Body of pancreas (tissue), 4 donors: Measurements from ENCODE around the gene SKAP2.

Experiments used
- CTCF ChIP-seq, 7 experiments: fragments of 450-650 bp in 4 of 7; fragments of 200-600 bp in 3 of 7; sonication (generic) in 3 of 7; IDR thresholded peaks; one replicate each; pipeline ENCODE4 v1.5.1; 2016 to 2019; ENCODE audit warnings: antibody characterized with exemption in 7 of 7
- POLR2A ChIP-seq, 3 donors: fragments of 450-650 bp; IDR thresholded peaks; one replicate each; pipeline ENCODE4 v1.6.1; 2016; ENCODE audit warnings: antibody characterized with exemption in 3 of 3, mild to moderate bottlenecking in 2 of 3

DNA sequence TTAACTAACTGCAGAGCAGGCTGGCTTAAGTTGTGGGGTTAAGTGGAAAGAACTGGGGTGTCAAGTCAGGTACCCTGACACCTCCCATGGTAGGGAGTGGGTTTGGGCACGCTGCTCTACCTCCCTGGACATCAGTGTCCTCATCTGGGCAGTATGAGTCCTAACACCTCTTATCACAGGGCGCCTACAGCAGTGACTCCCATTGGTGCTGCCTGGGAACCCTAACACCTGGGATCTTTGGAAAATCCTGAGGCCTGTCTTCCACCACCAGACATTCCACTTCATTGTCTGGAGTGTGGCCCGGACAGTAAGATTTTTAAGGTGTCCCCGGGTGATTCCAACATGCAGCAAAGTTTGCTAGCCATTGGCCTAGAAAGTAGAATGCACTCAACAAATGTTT lies 239.1 kb downstream of the SKAP2 start:
- TF ChIP-seq CTCF (IDR thresholded peaks at IDR 0.05) = no peak
- no peak for TF ChIP-seq POLR2A (IDR thresholded peaks at IDR 0.05)
